ENCODE data around the gene AMPD3. TPM values are rescaled to one million over a fixed set of nuclear protein-coding genes. Genes with fewer than 3 reads are reported as not detected.

The AMPD3 gene
- total and polyA plus RNA-seq, 4 donors: 3.8 to 29.0 (median 24.2) TPM

DNA sequence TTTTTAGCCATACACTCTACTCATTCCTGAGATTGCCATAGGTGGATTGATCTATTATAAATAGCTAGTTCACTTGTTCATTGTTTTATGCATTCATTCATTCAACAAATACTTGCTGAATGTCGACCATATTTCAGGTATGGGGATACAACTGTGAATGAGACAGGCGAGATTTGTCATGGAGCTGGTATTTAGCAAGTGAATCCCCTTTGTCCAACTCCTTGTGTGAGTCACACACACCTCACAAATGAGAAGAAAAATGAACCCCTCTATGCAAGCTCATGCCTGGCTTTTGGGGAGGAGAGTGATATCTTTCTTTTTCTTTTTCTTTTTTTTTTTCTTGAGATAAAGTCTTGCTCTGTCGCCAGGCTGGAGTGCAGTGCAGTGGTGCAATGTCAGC, 1.8 kb upstream of the AMPD3 start:
- Histone ChIP-seq H3K4me1 (ENCODE audit: control insufficient read depth in 5 of 5, insufficient read depth in 5 of 5, low read length in 5 of 5) (peaks cover 0 to 20% (median 3%) of the 10 kb centered on the region in 5 donors), H3K4me3 (no peak overlapping the region), H3K27me3 (ENCODE audit: control insufficient read depth in 3 of 3, insufficient read depth in 3 of 3, low read length in 2 of 3) (peaks cover 0 to 10% (median 5%) of the 10 kb centered on the region in 3 donors), H3K9ac (ENCODE audit: insufficient read depth in 1 of 2, low read length in 2 of 2) (no peak overlapping the region), H3K36me3 (ENCODE audit: control insufficient read depth in 4 of 4, insufficient read depth in 4 of 4, low read length in 4 of 4) (no peaks in the 10 kb centered on the region), H3K27ac (ENCODE audit: low read depth in 1 of 2, low read length in 1 of 2) (no peak overlapping the region), H3K9me3 (ENCODE audit: control insufficient read depth in 4 of 4, insufficient read depth in 3 of 4, low read length in 3 of 4) (no peaks in the 10 kb centered on the region)
- TF ChIP-seq, protein P1, sequence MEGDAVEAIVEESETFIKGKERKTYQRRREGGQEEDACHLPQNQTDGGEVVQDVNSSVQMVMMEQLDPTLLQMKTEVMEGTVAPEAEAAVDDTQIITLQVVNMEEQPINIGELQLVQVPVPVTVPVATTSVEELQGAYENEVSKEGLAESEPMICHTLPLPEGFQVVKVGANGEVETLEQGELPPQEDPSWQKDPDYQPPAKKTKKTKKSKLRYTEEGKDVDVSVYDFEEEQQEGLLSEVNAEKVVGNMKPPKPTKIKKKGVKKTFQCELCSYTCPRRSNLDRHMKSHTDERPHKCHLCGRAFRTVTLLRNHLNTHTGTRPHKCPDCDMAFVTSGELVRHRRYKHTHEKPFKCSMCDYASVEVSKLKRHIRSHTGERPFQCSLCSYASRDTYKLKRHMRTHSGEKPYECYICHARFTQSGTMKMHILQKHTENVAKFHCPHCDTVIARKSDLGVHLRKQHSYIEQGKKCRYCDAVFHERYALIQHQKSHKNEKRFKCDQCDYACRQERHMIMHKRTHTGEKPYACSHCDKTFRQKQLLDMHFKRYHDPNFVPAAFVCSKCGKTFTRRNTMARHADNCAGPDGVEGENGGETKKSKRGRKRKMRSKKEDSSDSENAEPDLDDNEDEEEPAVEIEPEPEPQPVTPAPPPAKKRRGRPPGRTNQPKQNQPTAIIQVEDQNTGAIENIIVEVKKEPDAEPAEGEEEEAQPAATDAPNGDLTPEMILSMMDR (IDR thresholded peaks at IDR 0.05; ENCODE audit: control extremely low read depth, extremely low read depth): no peak
- ATAC-seq (ENCODE audit: insufficient read depth, low FRiP score) (no peak), DNase-seq (no peak)
- 71 to 93% methylated on average over 3 of the region's 3 CpGs for WGBS, 2 donors

DNA sequence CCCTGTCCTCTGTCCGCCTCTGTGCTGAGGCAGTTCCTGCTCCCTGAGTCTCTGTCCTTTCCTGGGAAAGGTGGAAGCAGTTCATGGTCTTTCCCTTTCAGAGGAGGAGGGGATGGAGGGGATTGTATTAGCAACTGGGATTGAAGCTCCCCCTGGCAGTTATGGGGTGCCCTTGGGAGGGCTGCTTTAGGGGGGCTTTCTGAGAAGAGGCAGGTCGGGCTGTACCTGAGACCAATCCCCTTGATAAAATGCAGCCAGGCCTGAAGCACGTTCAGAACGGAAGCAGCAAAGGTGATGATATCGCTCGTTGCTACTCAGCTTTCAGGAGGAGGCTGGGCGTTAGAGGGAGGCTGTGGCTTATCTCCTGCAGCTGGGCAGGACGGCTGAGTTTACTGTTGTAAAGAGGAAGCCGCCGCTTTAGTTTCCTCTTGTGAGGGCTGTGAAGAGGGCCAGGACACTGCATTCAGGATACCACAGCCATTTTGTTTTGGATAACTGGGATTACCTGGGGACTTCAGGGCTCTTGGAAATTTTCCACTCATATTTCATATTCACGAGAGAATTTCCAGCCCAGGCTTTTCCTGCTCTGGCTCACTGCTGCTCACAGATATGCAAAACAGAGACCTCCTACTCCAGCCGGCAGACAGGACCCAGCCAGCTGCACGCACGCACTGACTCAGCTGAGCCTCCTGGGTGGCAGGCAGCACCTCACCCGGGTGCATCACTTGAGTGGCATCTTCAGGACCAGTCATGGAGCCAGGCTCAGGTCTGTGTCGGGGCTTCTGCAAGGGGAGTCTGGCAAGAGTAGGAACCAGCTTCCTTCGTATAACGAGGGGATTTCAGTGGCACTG, 798 bp downstream of the AMPD3 start:
- Histone ChIP-seq H3K9me3 (ENCODE audit: control insufficient read depth in 4 of 4, insufficient read depth in 3 of 4, low read length in 3 of 4) (no peaks in the 10 kb centered on the region), H3K27me3 (ENCODE audit: control insufficient read depth in 3 of 3, insufficient read depth in 3 of 3, low read length in 2 of 3) (peaks cover 0 to 3% (median 0%) of the 10 kb centered on the region in 3 donors), H3K4me3 (no peak overlapping the region), H3K36me3 (ENCODE audit: control insufficient read depth in 4 of 4, insufficient read depth in 4 of 4, low read length in 4 of 4) (no peaks in the 10 kb centered on the region), H3K27ac (ENCODE audit: low read depth in 1 of 2, low read length in 1 of 2) (peak overlapping the region in 1 of 2 donors; percentile 54), H3K9ac (ENCODE audit: insufficient read depth in 1 of 2, low read length in 2 of 2) (no peak overlapping the region), H3K4me1 (ENCODE audit: control insufficient read depth in 5 of 5, insufficient read depth in 5 of 5, low read length in 5 of 5) (peaks cover 0 to 23% (median 3%) of the 10 kb centered on the region in 5 donors)
- DNase-seq (peak; percentile 55 to 80 (median 67)), ATAC-seq (ENCODE audit: insufficient read depth, low FRiP score) (no peak)
- TF ChIP-seq, protein P1 (IDR thresholded peaks at IDR 0.05; ENCODE audit: control extremely low read depth, extremely low read depth): no peak
- 7 to 21% methylated on average over 18 of the region's 18 CpGs for WGBS, 2 donors

DNA sequence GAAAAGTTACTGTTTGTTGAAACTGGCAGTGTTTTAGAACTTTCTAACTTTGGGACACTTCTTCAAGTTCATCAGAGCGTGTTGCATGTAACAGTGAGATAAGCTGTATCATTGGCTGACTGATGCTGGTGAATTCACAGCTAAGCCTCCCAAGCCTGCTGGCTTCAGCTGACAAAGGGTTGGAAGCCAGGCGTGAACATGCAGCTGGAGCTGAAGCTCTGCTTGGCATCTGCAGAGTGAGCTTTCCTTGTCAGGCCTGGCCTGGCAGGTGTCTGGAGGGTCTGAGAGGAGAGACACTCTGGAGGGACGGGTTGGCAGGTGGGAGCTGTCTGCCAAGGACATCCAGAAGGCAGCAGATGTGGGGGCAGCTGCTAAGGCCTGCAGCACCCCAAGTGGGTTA, 1.5 kb downstream of the AMPD3 start:
- DNase-seq (no peak), ATAC-seq (ENCODE audit: insufficient read depth, low FRiP score) (no peak)
- Histone ChIP-seq H3K9me3 (ENCODE audit: control insufficient read depth in 4 of 4, insufficient read depth in 3 of 4, low read length in 3 of 4) (no peaks in the 10 kb centered on the region), H3K27ac (ENCODE audit: low read depth in 1 of 2, low read length in 1 of 2) (no peak overlapping the region), H3K9ac (ENCODE audit: insufficient read depth in 1 of 2, low read length in 2 of 2) (no peak overlapping the region), H3K36me3 (ENCODE audit: control insufficient read depth in 4 of 4, insufficient read depth in 4 of 4, low read length in 4 of 4) (peaks cover 0 to 1% (median 0%) of the 10 kb centered on the region in 4 donors), H3K27me3 (ENCODE audit: control insufficient read depth in 3 of 3, insufficient read depth in 3 of 3, low read length in 2 of 3) (peaks cover 0 to 1% (median 0%) of the 10 kb centered on the region in 3 donors), H3K4me3 (no peak overlapping the region), H3K4me1 (ENCODE audit: control insufficient read depth in 5 of 5, insufficient read depth in 5 of 5, low read length in 5 of 5) (peaks cover 0 to 20% (median 3%) of the 10 kb centered on the region in 5 donors)
- 29 to 53% methylated on average over 3 of the region's 3 CpGs for WGBS, 2 donors
- TF ChIP-seq, protein P1 (IDR thresholded peaks at IDR 0.05; ENCODE audit: control extremely low read depth, extremely low read depth): no peak
